SIG-M5 treated with dmso at 0.1 percent for 504 hours (cell line): ENCODE measurements around the gene USP49.

Source experiments
- DNase-seq: peaks from one replicate; lab custom pipeline; 2025; ENCODE audit not compliant: unreplicated experiment; lab: John Stamatoyannopoulos, UW

The USP49 gene

GRCh38 chr6:41759106-41759904 lies 135.9 kb downstream of the USP49 start:
- DNase-seq, result no peak

DNA sequence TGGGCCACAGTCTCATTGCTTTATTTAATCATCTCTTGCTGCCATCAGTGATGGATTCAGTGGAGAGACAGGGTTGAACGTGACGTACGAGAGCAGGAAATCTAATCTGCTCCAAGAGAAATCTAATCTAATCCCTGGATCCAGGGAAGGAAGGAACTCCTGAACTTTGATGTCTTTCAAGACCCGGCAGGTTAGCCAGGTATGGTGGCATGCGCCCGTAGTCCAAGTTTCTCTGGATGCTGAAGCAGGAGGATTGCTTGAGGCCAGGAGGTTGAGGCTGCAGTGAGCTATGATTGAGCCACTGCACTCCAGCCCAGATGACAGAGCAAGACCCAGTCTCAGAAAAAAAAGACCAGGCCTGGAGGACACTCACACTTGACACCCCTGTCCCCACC lies 136.5 kb downstream of the USP49 start:
- no peak for DNase-seq

- no peak for DNase-seq
Measured at GRCh38 chr6:41757931-41758640, 137.1 kb downstream of the USP49 start.

DNA sequence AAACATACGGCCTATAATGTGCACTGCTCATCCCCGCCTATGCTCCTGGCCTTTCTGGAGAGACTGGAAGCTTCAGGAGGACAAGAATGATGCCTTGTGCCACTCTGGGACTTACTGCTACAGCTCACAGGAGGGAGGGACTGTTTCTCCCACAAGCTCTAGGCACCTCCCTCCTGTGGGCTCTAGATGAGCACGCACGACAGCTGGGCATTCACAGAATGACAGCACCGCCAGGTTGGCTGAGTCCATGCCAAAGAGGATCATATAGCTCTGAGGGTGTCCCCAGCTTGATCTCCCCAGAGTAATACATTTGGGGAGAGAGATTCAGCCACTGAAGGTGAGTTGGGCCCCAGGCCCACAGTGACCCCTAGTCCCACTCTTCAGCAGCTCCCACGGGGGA lies 137.9 kb downstream of the USP49 start:
- DNase-seq, result no peak

- DNase-seq, result no peak
Measured at GRCh38 chr6:41756354-41756753, 138.8 kb downstream of the USP49 start.

GRCh38 chr6:41755895-41756294 lies 139.3 kb downstream of the USP49 start:
- no peak for DNase-seq

- no peak for DNase-seq
Measured at GRCh38 chr6:41750374-41750773, 144.8 kb downstream of the USP49 start.

DNA sequence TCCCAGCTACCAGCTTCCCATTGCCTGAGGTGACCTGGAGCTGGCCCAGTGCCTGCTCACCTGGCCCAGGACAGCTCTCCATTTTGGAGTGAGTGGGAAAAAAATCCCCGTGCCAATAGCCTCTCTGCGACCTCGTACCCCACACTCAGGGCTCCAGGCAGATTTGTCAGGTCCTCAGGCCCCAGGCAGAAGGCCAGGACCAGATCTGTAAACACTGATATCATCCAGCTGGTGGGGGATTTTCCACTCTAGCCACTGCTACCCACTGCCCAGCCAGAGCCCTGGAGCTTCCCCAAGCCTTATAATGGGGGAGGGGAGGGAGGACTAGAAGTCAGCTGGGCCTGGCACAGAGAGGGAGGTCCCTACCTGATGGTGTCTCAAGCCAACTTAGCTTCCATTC lies 146.6 kb downstream of the USP49 start:
- no peak for DNase-seq

- DNase-seq, result no peak
Measured at GRCh38 chr6:41748102-41748477, 147.1 kb downstream of the USP49 start.

GRCh38 chr6:41747256-41748101 lies 147.7 kb downstream of the USP49 start, which contains the start of gene PGC:
TSS of gene PGC (minus strand) at chr6:41747397. CDS start at chr6:41747334, 63 bp downstream.
- no peak for DNase-seq

- no peak for DNase-seq
Measured at GRCh38 chr6:41746107-41746506, 149.1 kb downstream of the USP49 start.

- DNase-seq, result no peak
Measured at GRCh38 chr6:41744236-41744787, 150.9 kb downstream of the USP49 start.

DNA sequence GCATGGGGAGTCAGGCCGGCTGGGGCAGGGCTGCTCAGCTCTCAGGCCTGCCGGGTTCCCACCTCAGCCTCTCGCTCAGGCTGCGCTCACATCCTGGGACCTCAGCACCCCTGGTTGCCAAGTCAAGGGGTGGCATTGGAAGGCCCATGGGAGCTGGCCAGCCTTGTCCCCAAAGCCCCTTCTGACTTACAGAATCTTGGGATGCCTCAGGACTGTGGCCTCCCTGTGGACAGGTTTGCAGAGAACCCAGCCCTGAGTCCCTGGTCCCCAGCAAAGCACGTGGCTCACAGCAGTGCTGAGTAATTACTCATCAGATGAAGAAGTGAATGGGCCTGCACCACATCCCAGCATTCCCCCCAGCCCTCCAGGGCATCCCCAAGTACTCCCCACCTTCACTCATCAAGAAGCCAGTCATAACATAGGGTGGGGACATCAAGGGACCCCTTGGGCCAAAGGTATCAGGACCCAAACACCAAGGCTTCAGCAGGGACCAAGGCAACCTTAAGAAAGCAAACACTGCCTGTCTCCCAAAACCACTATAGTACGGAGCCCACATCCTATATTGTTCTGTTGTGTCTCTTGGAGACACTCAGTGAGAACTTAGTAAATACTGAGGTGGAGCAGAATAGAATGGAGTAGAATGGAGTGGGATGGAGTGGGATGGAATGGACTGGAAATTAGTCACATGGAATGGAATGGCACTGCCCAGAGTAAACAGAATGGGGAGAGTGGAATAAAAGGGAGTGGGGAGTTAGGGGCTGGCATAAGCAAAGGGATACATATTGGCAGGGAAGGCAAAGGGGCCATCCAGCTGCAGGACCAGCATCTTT lies 151.6 kb downstream of the USP49 start:
- DNase-seq, result no peak

GRCh38 chr6:41741625-41742490 lies 153.3 kb downstream of the USP49 start:
- DNase-seq, result no peak

DNA sequence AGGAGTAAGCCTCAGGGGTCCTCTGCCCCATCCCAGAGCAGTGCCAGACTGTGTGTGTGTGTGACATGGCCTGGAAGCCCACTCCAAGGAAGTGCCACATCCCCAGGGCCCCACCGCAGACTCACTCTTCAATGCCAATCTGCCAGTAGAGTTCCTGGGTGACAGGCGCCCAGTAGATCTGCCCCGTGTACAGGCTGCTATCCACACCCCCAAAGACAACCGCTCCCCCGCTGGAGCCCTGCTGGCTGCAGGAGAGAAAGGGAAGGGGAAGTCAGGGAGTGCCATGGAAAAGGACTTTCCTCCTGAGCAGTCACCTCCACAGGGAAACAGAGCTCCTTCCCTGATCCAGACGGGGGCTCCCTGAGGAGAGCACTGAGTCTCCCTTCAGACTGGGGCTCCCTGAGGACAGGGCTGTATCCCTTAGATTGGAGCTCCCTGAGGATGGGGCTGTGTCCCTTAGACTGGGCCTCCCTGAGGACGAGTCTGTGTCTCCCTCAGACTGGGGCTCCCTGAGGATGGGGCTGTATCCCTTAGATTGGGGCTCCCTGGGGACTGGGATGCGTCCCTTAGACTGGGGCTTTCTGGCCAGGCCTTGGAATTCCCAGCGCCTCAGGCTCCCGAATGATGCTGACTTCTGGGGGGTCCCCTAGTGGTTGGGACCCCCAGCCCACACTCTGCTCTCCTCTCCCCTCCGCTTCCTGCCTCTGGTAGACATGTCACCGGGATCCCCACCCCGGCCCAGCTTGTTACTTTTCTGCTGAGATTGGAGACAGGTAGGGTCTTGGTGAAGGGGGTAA lies 154.6 kb downstream of the USP49 start:
- no peak for DNase-seq
